Measurements from ENCODE around the gene IRS1.

GRCh38 chr2:226794751-226795171 lies 4.9 kb downstream of the IRS1 start:
- TF ChIP-seq, protein P1, sequence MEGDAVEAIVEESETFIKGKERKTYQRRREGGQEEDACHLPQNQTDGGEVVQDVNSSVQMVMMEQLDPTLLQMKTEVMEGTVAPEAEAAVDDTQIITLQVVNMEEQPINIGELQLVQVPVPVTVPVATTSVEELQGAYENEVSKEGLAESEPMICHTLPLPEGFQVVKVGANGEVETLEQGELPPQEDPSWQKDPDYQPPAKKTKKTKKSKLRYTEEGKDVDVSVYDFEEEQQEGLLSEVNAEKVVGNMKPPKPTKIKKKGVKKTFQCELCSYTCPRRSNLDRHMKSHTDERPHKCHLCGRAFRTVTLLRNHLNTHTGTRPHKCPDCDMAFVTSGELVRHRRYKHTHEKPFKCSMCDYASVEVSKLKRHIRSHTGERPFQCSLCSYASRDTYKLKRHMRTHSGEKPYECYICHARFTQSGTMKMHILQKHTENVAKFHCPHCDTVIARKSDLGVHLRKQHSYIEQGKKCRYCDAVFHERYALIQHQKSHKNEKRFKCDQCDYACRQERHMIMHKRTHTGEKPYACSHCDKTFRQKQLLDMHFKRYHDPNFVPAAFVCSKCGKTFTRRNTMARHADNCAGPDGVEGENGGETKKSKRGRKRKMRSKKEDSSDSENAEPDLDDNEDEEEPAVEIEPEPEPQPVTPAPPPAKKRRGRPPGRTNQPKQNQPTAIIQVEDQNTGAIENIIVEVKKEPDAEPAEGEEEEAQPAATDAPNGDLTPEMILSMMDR (IDR thresholded peaks at IDR 0.05): peak in 1 of 6 experiments; percentile 14
- TF ChIP-seq POLR2A (IDR thresholded peaks at IDR 0.05): peak in 1 of 2 donors; percentile 35
